Stimulated activated CD8-positive, alpha-beta memory T cell treated with anti-CD3 and anti-CD28 coated beads, Interleukin-7, amount 100 ng/mL, for 24 hours (primary cell): ENCODE measurements around the gene INHBC.

Experiments used
- DNase-seq: peaks from one replicate; pipeline ENCODE4 v3.0.0-alpha.2; 2020; ENCODE audit warnings: low read depth

Gene INHBC

DNA sequence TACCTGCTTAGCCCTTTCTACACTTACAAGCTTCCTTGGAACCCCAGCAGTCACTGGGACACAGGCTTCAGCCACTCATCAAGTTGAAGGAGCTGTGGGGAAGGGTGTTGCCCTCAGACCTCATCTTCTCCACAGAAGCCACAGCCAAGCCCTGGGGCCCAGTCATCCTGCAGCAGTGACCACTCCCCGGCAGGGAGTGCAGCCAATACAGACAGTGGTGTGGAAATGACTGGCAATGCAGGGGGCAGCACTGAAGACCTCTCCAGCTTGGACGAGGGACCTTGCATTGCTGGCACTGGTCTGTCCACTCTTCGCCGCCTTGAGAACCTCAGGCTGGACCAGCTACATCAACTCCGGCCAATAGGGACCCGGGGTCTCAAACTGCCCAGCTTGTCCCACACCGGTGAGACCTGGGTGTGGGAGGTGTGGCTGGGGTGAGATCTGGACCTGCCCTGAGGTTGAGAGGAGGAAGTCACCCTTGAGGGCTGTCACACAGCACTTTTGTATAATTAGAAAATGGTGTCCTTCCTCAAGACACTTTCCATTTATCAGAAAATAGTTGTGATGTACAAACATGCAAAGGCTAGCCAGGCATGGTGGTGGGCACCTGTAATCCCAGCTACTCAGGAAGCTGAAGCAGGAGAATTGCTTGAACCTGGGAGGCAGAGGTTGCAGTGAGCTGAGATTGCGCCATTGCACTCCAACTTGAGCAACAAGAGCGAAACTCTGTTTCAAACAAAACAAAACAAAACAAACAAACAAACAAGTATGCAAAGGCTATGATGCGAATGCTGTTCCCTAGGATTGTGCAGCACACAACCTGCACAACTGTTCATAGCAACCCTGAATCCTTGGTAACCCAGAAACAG is 34.9 kb downstream of the INHBC start:
- no peak for DNase-seq

DNA sequence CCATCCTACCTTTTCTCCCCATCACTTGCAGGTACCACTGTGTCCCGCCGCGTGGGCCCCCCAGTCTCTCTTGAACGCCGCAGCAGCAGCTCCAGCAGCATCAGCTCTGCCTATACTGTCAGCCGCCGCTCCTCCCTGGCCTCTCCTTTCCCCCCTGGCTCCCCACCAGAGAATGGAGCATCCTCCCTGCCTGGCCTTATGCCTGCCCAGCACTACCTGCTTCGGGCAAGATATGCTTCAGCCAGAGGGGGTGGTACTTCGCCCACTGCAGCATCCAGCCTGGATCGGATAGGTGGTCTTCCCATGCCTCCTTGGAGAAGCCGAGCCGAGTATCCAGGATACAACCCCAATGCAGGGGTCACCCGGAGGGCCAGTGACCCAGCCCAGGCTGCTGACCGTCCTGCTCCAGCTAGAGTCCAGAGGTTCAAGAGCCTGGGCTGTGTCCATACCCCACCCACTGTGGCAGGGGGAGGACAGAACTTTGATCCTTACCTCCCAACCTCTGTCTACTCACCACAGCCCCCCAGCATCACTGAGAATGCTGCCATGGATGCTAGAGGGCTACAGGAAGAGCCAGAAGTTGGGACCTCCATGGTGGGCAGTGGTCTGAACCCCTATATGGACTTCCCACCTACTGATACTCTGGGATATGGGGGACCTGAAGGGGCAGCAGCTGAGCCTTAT is 35.8 kb downstream of the INHBC start:
- DNase-seq, result no peak

DNA sequence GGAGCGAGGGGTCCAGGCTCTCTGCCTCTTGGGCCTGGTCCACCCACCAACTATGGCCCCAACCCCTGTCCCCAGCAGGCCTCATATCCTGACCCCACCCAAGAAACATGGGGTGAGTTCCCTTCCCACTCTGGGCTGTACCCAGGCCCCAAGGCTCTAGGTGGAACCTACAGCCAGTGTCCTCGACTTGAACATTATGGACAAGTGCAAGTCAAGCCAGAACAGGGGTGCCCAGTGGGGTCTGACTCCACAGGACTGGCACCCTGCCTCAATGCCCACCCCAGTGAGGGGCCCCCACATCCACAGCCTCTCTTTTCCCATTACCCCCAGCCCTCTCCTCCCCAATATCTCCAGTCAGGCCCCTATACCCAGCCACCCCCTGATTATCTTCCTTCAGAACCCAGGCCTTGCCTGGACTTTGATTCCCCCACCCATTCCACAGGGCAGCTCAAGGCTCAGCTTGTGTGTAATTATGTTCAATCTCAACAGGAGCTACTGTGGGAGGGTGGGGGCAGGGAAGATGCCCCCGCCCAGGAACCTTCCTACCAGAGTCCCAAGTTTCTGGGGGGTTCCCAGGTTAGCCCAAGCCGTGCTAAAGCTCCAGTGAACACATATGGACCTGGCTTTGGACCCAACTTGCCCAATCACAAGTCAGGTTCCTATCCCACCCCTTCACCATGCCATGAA is 36.5 kb downstream of the INHBC start:
- no peak for DNase-seq

DNA sequence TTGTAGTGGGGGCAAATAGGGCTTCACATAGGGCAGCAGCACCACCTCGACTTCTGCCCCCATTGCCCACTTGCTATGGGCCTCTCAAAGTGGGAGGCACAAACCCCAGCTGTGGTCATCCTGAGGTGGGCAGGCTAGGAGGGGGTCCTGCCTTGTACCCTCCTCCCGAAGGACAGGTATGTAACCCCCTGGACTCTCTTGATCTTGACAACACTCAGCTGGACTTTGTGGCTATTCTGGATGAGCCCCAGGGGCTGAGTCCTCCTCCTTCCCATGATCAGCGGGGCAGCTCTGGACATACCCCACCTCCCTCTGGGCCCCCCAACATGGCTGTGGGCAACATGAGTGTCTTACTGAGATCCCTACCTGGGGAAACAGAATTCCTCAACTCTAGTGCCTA is 37.1 kb downstream of the INHBC start:
- no peak for DNase-seq

DNA sequence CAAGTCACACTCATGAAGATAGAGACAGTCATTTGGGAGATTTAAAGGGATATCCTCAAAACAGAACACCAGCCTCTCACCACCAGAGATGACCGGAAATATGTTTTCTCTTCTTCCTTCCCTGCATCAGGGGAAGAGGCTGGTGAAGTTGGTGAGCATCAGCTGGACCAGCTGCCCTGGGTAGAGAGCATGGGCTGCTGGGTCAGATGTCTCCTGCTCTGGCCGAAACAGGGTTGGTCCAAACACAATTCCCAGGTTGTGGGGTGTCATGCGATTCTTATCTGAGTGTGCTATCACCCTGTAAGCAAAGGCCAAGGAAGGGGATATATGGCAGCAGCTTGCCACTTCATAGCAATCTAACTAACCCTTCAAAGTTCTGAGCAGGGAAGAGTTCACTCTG is 37.8 kb downstream of the INHBC start:
- no peak for DNase-seq

DNA sequence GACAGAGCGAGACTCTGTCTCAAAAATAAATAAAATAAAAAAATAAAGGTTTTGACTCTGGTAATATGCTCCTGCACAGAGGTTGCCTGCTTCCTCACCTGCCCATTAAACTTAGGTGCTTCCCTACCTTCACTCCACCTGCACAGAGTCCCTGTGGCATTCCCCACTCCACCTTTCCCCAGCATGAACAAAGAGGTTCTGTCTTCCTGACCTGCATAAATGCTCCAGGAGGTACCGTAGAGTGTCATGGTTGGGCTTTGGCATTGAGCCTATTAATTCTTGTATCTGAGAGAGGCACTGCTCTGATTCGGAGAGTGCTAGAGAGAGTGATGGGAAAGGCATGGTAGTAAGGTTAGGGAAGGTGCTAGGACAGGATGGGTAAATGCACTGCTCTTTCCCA is 38.8 kb downstream of the INHBC start:
- DNase-seq, result no peak

DNA sequence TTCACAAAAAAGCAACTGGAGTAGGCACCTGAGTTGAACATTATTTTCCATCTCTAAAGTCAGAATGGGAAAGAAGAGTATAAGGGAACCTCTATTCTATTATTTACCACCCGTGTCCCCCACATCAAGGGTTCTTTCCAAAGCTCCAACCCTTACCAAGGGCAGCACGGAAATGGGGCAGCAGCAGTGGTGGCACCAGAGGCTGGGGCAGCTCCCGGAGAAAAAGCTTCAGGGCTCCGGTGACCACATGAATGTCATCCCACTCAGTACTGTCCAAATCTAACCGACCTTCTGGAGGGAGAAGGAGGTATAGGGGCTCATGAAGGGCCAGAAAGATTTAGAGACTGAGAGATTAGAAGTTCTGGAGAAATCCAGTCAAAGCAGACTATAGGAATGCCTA is 39.3 kb downstream of the INHBC start:
- no peak for DNase-seq

DNA sequence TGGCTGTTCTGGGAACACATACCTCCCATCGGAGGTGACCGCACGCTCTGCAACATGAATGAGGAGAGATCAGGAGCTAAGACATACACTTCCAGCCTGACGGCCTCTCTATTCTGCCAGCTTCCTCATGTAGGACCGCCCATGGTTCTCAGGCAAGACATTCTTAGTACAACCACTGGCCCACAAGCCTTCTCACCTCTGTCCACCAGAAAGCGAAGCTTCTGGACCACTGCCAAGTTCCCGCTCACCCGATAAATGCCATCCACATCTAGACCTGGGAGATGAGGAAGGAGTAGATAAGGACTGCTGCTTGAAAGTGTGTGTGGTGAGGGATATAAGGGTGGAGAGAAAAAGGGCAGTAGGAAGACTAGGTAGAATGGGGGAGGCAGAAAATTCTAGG is 39.8 kb downstream of the INHBC start:
- DNase-seq, result no peak

DNA sequence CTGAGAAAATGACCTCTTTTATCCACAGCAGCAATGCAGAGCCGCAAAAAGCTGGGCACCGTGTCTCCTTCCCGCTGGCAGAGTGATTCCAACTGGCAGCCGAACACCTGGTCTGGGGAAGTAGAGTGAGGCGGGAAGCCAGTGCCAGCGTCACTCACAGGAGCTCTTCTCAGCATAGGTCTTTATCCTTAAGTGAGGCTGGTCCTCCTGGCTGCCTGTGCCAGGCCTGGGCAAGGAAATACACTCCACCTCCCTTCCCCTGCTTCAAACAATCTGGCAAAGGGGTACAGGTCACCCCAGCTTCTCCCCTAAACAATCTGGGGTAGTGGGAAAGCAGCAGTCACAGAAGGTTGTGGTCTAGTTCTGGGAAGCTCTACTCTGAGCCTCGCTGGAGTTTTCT is 40.3 kb downstream of the INHBC start:
- DNase-seq, result no peak

DNA sequence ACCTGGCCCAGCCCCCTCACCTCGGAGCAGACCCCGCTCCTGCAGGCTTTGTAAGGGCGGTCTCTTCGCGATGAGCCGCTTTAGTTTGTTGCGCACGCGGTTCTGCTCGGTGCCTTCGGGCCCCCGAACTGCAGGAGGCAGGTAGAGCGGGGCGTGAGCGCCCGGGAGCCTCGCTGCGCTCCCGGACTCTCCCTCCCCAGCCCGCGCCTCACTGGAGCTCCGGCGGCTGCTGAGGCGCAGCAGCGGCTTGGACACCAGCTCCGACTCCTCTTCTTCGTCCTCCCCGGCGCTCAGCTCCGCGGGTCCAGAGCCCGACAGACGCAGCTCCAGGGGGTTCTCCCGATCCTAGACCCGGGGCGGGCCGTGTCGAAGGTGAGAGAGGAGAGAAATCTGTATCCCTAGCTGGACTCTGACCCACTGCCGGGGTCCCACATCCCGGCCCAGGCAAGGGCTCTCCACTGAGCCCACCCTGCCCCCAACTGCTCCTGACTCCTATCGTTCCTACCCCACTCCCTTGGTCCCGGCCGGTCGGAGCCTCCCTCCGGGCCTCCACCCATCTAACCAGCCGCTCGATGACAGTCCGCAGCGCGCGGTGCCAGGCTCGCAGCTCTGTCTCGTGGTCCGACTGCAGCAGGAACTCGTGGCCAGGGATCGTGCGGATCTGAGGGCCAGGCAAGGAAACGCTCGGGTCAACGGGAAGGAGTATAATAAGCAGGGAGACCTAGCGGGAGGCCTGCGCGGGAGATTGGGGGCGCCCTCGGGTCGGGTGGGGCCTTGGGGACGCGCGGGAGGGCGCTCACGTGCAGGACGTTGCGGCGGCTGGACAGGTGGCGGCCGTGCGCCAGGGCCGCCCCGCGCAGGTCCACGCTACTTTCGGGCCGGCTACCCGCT is 40.9 kb downstream of the INHBC start:
- DNase-seq, result no peak

DNA sequence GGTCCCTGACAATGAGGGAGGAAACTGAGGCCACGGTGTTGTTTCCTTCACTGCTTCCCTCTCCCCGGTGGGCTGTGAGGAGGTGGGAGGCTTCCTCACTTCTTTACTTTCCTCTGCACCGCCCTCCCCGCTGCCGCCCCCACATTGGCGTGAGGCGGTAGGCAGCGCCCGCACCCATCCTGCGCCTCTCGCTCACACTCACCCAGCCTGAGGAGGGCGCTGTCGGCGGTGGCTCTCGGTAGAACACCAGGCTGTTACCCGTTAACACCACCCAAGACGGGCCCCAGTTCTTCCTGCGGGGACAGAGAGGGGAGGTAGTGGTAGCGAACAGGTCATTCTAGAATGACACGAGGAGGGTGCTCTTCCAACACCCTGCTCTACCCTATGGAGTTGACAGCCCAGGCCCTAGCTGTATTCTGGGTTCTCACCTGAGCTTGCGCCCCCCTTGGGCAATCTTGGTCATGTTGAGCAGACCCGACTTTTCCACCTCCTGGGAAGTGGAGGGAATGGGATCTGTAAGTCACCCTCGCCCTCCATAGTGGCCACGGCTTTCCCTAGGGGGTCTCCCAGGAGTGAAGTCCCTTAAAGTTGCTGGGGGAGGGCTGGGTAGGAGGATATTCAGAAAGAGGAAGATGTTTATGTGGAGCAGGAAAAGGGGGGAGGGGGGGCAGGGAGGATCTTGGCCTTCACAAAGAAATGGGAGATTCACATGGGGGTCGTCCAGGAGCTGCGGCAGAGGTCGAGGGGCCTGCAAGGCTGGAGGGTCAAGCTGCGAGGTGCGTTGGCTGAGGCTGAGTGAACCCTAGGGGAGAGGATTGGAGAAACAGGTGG is 41.8 kb downstream of the INHBC start:
- DNase-seq, result no peak

DNA sequence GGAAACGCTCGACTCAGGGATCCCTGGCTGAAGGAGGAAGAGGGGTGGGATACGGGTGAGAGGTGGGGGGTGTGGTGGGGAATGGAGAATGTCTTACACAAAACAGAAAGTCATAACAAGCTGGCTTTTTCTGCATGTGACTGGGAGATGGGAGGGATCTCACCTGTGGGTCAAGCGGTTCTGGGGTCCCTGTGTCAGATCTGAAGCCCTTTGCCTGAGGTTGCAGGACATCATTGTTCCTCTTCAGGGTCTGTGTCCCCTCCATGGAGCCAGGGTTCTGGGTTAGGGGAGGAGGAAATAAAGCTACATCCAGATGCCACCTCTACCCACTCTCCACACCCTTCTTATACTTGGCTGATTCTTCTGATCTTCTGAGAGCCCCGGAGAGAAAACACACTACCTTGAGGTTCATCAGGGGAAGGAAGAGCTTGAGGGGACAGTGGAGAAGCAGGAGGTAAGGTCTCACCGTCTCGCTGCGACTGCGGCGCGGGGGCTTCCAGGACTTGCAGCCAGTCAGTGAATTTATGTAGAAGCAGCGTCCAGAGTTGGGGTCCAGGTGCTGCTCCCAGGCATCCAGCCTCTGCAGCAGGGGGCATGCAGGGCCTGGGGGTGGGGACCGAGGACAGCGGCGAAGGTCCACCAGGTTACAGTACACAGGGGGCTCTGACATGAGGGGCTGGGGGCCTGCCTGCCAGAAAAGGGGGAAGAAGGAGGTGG is 42.6 kb downstream of the INHBC start:
- no peak for DNase-seq

DNA sequence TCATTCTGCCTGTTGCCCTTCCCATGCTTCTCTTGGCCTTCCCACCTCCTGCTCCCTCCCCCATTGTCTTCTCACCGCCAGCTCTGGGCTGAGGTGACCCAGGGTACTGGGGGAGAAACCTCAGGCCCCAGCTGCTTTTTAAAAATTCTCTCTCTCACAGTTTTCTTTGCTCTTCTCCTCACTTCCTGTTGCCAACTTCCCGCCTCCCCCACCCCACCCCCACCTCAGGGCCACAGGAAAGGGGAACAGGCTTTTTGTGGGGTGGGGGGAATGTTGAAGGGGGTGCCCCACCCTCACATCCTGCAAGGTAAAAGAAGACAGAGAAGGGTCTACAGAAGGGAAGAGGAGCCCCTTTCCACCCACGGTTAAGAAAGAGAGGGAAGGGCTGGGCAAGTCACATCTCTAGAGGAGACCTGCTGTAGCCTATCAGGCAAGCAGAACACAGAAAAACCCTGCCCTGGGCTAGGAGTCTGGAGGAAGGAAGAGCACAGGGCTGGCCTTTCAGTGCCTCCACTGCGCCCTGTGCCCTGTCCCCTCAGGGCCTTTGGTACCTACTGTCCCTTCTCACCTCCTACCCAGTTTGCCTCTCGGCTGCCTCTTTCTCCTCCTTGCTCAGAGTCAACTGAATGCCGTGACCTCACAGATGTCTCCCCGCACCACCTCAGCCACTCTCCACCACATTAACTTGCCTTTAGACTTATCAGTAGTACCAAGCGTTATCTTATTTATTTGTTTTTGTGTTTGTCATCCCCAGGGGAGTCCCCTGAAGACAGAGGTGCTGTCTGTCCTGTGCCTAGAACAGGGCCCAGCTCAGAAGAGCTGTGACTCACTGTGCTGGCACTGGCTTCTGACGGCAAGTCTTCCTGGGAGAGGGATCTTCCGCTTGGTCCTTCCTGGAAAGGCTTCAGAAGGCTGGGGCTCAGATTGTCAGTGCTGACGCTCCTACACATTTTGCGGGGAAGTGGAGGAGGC is 43.4 kb downstream of the INHBC start:
- DNase-seq, result no peak

DNA sequence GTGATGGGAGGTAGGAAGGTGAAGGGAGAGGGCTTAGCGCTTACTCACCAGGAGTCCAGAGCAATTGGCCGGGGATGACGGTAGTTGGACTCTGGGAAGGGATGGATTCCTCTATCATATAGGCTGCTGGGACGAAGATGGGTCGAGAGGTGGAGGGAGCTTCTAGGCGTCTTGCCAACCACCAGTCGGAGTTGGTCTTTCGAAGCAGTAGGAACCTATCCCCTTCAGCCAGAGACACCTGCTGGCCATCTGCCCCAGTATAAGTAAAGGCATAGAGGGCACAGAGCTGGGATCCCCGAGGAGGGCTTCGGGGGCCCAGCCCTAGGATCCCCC is 44.4 kb downstream of the INHBC start:
- DNase-seq, result no peak

DNA sequence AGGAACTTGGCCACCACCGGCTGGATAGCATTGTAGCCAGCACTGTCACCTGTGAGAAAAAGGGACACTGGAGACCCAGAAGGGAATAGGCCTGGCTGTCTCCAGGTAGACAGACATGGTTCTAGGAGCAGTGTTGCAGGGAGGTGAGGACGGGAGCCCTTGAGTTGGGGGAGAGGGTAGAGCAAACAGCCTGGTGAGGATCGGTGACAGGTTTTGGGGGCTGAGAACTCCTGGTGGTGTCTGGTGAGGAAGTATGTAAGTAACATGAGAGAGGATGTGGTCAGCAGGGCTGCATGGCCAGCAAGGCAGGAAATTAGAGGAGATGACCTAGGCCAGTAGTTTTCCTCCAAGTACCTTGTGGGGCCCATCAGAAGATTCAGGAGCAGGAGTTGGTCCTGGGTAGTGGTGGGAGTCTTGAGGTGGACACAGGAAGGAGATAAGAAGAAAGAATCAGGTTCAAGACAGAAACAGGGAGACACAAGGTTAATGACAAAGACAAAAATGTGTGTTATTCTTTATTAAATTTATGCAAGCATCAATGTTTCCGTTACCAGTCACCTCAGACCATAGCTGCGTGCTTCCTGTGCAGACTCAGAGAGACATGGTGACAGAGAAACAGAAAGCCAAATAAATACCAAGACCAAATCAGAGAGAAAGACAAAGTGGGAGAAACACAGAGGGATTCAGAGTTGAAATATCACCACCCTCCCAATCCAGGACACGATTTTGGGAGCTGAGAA is 45.0 kb downstream of the INHBC start, which contains the start of gene ARHGAP9:
TSS of gene ARHGAP9 (minus strand) at position 491 of the 740 bp plus-strand sequence. CDS start at position 31, 460 bp downstream.
- no peak for DNase-seq

DNA sequence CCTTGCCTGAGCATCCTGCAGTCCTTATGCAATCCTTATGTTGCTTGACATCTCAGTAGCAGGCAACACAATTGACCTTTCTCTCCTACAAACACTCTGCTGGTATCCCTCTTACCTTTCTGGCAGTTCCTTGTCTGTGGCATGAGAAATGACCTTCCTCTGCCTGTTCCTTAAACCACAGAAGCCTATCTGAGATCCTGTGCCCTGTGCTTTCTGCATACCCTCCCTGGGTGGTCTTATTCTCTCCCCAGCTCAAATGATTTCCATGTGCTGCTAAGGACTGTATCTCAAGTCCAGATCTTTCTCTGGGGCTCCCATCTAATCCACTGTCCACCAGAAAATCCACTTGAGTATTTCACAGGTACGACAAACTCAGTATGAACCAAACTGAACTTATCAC is 47.1 kb downstream of the INHBC start:
- DNase-seq, result no peak

DNA sequence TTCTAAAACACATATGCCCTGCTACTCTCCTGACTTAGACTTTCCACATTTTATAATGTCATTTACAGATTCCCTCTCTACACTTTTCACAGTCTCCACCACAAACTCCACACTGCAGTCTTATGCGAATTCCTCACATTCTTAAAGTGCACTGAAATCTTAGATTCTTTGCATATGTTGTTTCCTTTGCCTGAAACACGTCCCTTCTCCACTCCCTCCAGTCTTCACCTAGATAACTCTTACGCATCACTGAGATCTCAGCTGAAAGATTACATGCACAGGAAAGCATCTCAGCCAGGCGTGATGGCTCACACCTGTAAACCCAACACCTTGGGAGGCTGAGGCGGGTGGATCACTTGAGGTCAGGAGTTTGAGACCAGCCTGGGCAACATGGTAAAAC is 48.9 kb downstream of the INHBC start:
- no peak for DNase-seq

DNA sequence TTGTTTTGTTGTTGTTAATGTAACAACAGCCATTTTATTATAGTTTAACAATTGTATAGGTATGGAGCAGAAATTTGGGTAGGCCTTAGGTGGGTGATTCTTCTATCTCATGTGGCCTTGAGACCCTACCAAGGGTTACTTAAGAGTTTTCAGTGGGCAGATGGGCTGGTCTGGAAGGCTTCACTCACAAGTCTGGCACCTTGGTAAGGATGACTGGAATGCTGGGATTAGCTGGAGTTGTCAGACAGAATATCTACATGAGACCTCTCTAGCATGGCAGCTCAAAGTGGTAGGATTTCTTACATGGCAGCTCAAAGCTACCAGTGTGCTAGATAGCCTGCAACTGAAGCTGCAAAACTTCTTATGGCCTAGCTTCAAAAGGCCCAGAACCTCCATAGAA is 51.1 kb downstream of the INHBC start:
- no peak for DNase-seq
